NCI-H2107 (cell line): ENCODE results near the gene LIPJ.

Experiments used
- DNase-seq: peaks from one replicate; lab custom pipeline; 2025; lab: John Stamatoyannopoulos, UW

LIPJ gene

GRCh38 chr10:88586462-88586861 is at the start of gene LIPJ:
Gene LIPJ, plus strand, starts transcription at chr10:88586762. Its CDS starts 3,926 bp downstream, at chr10:88590688.
- DNase-seq, result no peak

DNA sequence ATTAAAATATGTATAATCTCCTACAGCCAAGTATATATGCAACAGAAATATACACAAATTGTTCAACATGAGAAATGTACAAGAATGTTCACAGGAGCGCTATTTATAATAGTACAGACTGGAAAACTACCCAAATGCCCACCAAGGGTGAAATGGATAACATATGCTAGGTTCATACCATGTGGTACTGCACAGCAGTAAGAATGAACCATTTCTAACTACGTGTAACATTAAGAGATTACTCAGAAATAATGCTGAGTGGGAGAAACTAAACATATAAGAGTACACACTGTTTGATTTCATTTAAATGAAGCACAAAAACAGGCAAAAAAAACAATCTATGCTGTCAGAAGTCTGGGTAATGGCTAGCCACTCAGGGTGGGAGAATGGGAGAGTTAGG is 49.2 kb upstream of the LIPJ start:
- no peak for DNase-seq

GRCh38 chr10:88538048-88538447 is 48.5 kb upstream of the LIPJ start:
- DNase-seq, result no peak

- DNase-seq, result no peak
Observed at GRCh38 chr10:88540351-88540750, 46.2 kb upstream of the LIPJ start.

- no peak for DNase-seq
Observed at GRCh38 chr10:88541116-88541626, 45.4 kb upstream of the LIPJ start.

GRCh38 chr10:88542522-88542921 is 44.0 kb upstream of the LIPJ start:
- no peak for DNase-seq

DNA sequence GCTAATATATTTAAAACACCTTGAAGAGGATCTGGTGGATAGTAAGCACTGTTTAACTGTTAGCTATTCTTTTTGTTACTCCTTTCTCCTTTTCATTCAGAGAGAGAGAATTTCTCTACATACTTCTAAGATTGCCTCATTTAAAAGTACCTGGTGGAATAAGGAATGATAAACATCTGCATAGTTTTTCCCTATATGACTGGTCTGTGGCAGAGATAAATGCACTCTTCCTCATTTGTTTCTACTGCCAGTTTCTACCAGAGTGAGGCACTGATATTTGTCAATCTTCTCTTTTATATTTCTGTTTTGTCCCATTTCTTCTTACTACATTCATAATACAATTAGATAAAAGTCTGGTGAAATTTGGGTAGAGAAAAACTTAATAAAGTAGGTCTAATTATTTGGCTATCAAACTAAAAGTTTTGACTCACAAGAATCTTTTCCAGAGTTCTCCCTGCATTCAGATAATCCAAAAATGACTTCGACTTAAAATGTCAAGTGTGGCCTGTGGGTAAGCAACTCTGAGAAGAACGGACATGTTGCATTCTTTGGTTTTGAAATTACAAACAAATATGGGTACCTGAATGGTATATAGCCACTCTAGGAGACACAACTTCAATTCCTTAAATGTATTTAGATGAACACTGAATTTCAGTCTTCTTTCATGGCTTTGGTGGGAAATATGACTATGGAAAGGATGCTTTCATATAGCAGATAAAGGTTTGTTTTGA is 42.3 kb upstream of the LIPJ start:
- DNase-seq, result no peak

DNA sequence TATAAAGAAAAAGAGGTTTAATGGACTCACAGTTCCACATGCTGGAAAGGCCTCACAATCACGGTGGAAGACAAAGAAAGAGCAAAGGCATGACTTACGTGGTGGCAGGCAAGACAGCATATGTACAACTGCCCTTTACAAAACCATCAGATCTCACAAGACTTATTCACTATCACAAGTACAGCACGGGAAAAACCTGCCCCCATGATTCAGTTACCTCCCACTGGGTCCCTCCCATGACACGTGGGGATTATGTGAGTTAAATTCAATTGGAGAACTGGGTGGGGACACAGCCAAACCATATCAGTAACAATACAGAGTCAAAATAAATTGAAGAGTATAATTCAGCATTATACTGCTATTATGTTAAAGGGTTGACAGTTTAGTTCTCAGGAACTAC is 41.2 kb upstream of the LIPJ start:
- no peak for DNase-seq

DNA sequence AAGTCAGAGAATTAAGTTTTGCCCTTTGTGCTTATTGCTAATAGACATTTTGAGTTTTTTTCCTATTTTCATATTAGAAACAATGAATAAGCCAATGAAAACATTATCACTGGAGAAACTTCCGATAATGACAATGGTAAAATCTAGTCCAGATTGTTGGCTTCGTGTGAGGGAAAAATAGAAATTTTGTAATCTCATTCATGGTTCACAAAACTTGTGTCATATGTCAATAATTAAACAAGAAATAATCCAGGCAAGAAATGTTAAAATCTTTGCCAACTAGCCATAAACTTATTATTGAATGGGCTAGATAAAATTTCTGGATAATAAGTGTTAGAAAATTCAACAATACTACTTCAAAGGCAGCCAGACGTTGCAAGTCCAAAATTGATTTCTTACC is 40.1 kb upstream of the LIPJ start:
- no peak for DNase-seq

- DNase-seq, result no peak
Observed at GRCh38 chr10:88551246-88551645, 35.3 kb upstream of the LIPJ start.

DNA sequence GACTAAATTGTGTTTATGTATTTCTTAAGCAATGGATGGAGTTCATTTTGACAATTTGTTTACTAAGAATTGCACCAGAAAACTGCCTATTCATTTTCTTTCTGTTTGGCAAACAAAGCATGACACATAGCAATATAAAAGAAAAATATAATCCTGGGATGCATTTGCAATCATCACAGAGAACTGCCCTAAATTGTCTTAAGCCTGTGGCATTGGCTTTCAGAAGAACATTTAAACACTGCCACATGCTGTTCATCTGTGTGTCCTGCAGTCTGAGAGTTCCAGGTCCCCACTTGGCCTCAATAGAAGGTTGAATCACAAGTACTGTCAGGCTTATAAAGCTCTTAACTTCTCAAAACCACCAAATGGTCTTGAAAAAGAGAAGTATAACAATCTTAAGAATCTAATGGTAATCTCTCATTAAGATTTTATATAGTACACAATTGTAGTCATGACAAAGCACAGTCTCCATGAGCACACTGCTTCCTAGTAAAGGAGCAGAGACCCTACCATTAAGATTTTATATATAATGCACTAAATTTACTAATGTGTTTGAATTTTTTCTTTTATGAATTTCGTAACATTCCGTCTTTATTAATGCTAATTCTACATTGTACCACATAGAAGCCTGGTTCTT is 33.3 kb upstream of the LIPJ start:
- DNase-seq, result no peak

- DNase-seq, result no peak
Observed at GRCh38 chr10:88555190-88555908, 31.2 kb upstream of the LIPJ start.

DNA sequence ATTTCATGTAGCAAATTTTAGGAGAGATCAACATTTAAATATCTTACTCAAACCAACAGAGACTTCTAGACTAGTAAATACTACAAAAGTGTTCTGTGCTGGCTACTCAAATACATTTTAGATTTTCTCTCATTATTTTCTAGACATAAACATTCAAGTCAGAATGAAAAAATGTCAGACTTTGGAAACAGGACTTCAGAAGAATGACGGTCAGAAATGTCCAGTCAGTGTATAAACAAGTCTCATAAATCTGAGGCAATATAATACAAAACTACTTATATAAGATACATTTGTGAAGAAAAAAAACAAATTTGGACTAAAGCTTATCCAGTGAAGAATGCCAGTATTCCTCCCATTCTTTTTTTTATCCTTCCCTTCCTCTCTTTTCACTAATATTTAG is 29.3 kb upstream of the LIPJ start:
- DNase-seq, result no peak

GRCh38 chr10:88557658-88558057 is 28.9 kb upstream of the LIPJ start:
- no peak for DNase-seq

DNA sequence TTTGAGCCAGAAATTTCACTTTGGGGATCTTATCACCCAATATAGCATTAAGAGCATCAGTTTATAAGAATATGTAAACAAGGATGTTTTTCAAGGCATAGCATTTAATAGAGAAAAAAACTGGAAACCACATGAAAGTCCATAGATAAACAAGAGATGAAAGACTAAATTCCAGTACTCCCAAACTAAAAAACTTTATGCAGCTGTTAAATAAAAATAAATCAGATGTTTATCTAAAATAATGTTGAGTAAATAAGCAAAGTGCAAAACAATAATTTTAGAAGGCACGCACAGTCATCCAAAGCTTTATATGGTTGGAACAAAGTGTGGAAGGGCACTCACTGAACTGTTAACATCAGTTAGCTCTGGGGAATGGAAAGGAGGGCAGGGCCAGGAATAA is 24.4 kb upstream of the LIPJ start:
- no peak for DNase-seq

DNA sequence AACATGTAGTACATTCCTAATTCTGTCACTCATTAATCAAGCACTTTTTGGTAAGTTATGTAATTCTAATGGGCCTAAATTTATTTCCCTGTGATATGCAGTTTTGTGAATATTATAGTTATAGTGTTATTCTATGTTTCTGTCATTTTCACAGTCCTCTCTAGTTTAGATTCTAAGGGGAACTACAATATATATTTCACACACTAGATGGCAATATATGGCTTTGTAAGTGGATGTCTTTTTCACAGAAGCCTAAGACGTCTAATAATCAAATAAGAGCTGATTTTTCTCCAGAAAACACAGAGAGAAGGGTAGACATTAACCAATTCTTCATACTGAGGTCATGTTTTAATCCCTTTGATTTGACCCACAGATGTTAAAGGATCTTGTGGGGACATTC is 21.5 kb upstream of the LIPJ start:
- DNase-seq, result no peak

- DNase-seq, result no peak
Observed at GRCh38 chr10:88582411-88582805, 4.2 kb upstream of the LIPJ start.

GRCh38 chr10:88582806-88583583 is 3.6 kb upstream of the LIPJ start, which contains the start of gene RNLS:
Gene RNLS, minus strand, starts transcription at chr10:88583318.
- peak; percentile 6 for DNase-seq

DNA sequence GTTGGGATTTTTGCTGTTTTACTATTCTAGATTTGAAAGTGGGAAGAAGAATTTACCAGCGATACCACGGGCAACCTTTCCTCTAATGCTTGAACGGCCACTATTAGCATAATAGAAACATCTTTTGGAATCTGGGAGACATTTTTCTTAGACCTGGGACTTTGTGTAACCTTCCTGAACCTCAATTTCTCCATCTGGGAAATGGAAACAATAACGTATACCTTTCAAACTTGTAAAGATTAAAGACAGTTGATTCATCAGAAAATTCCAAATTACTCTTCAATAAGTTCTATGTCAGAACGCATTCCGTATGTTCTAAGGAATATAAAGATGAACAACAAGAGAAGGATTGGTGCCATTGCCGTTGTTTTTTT is 3.0 kb upstream of the LIPJ start:
- no peak for DNase-seq

DNA sequence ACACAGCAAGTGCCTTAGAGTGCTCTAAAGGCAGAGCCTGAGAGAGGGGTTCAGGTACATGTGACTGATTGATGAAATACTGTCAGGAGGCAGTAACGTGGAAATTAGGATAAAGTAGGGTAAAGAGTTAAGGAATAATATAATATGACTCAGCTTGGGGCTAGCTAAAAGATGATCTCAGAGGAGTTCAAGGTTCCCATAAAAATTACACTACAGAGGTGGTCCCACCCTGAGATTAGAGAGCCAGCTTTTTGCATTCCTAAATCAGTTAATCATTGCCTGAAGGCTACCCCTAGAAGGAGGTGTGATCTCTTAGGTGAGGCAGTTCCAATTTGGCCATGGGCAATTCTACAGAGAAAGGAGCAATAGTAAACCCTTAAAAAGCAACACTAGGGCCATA is 5.8 kb downstream of the LIPJ start:
- no peak for DNase-seq

DNA sequence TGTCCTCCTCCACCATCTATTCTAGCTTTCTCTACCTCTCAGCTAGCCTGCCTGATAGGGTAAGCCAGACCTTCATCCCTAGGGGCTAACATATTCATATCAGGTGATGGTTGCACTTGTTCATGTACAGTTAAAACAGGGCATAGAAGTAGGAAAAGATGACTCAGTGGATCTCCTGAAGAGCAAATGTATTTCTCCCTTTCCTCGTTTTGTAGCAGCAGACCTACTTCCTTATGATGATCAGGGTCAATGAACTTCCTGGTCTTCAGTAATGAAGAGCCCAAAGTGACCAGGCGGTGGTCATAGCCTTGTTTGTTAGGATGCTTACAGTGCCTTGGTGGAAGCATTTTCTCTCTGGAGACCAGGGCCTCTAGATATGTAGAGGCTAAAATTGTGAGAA is 6.3 kb downstream of the LIPJ start:
- DNase-seq, result no peak

- no peak for DNase-seq
Observed at GRCh38 chr10:88594482-88594881, 7.9 kb downstream of the LIPJ start.
